ENCODE results near the gene TPD52L1.

- TF ChIP-seq, protein P1, sequence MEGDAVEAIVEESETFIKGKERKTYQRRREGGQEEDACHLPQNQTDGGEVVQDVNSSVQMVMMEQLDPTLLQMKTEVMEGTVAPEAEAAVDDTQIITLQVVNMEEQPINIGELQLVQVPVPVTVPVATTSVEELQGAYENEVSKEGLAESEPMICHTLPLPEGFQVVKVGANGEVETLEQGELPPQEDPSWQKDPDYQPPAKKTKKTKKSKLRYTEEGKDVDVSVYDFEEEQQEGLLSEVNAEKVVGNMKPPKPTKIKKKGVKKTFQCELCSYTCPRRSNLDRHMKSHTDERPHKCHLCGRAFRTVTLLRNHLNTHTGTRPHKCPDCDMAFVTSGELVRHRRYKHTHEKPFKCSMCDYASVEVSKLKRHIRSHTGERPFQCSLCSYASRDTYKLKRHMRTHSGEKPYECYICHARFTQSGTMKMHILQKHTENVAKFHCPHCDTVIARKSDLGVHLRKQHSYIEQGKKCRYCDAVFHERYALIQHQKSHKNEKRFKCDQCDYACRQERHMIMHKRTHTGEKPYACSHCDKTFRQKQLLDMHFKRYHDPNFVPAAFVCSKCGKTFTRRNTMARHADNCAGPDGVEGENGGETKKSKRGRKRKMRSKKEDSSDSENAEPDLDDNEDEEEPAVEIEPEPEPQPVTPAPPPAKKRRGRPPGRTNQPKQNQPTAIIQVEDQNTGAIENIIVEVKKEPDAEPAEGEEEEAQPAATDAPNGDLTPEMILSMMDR (IDR thresholded peaks at IDR 0.05): no peak
- no peak for TF ChIP-seq POLR2A (IDR thresholded peaks at IDR 0.05)
Observed at GRCh38 chr6:125254321-125254720, 100.7 kb downstream of the TPD52L1 start.
